Measurements from ENCODE around the gene PTPN1.
"Not testable (repeated sequence)": the region's sequence is repeated elsewhere in the genome, so short reads cannot be mapped to it uniquely, and the experiment has no call there.

PTPN1 gene

GRCh38 chr20:50532221-50532620 is 22.0 kb downstream of the PTPN1 start:
- DNase-seq (ENCODE audit: low read depth), result no peak

DNA sequence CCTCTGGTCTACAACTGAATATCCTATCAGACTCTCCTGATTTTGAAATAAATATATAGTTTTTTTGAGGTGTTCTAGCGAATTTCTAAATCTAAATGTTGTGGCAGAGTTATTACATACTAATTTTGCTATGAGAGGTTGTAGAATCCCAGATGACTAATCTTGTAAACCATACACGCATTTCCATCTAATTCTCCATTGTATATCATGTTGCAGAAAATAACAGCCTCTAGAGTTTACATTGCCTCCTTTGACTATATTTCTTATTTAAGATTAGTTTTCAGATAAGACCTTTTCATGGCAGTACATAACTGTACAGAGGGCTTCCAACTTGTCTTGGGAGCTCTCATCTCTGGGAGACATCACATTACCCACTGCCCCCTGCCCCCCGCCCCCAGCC is 22.9 kb downstream of the PTPN1 start:
- no peak for DNase-seq (ENCODE audit: low read depth)

DNA sequence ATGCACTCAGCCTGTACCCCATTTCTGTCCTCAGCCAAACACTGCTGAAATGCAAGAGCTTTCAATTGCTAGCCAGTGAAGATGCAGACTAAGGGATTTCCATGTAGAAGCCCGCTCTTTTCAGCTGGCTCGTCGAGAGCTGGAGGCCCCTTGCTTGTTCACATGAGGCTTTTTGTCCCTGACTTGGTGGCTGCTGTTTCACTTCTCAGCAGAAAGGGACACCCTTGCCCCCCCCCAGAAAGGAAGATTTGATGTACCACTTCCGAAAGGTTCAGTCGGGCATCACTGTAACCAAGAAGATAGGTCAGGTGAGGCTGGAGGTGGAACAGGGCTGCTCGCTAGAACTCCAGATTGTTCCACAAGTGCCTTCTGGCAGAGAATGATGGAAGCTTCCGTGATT is 23.3 kb downstream of the PTPN1 start:
- no peak for DNase-seq (ENCODE audit: low read depth)

- no peak for DNase-seq (ENCODE audit: low read depth)
Observed at GRCh38 chr20:50534567-50534966, 24.4 kb downstream of the PTPN1 start.

DNA sequence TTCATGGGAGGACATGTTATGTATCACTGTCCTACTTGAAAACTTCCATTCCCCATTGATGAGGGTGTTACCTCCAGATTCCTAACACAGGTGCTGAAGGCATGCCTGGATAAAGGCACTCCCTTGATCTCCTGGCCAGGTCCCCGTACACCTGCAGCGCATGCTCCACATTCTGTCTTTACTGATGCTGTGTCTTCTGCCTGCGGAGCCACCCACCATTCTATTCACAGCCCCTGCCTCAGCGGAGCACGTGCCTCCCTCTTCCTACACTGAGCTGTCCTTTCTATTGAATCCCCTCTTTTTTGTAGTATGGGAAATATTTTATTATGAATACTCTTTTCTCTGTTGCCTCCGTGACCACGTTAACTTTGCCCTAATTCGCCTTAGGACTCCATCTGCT is 25.0 kb downstream of the PTPN1 start:
- DNase-seq (ENCODE audit: low read depth), result no peak

- DNase-seq (ENCODE audit: low read depth), result no peak
Observed at GRCh38 chr20:50536333-50536732, 26.1 kb downstream of the PTPN1 start.

DNA sequence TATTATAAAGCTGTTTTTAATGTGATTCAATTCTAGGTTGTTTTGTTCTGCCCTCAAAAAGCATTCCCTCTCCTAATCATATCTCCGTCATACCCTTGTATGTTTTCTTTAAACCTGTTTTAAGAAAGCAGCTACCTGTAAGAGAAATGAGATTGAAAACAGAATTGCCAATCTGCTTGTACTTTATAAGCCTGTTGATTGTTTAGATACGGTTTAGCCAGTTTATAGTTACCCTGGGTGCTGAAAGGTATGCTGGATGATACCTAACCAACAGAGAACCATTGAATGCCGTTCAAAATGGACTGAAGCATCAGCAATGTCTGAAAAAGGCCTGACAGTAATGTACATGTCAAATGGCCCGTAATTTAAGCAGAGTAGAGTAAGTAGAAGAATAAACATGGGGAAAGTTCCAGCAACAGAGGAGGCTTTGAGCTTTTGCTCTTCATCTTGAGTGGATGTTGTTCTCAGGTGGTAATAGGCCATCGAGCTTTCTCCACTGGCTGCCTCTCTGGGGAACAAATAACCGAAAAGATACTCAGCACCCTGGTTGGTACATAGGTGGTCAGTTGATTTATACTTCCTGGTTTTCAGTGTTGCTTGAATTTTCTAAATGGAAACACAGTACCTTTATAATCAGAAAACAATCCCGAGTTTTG is 27.5 kb downstream of the PTPN1 start:
- DNase-seq (ENCODE audit: low read depth), result no peak

DNA sequence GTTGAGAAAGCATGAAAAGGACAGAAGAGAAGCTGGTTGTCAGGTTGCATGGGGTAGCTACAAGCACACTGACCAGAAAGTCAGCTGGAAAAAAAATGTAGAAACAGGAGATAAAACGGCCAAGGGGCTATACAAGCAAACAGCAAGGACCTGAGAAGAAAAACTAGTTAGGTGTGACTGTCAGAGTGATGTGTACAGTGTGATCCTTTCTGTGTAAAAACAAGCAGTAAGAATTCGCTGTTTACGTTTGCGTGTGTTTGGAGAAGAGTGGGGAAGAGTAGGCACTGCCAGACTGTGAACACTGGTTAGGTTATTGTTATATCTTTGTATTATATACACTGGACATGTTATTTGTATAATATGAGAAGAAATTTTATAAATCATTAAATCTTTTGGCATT is 28.1 kb downstream of the PTPN1 start:
- DNase-seq (ENCODE audit: low read depth), result no peak

GRCh38 chr20:50539798-50540197 is 29.6 kb downstream of the PTPN1 start:
- DNase-seq (ENCODE audit: low read depth), result not testable (repeated sequence)

DNA sequence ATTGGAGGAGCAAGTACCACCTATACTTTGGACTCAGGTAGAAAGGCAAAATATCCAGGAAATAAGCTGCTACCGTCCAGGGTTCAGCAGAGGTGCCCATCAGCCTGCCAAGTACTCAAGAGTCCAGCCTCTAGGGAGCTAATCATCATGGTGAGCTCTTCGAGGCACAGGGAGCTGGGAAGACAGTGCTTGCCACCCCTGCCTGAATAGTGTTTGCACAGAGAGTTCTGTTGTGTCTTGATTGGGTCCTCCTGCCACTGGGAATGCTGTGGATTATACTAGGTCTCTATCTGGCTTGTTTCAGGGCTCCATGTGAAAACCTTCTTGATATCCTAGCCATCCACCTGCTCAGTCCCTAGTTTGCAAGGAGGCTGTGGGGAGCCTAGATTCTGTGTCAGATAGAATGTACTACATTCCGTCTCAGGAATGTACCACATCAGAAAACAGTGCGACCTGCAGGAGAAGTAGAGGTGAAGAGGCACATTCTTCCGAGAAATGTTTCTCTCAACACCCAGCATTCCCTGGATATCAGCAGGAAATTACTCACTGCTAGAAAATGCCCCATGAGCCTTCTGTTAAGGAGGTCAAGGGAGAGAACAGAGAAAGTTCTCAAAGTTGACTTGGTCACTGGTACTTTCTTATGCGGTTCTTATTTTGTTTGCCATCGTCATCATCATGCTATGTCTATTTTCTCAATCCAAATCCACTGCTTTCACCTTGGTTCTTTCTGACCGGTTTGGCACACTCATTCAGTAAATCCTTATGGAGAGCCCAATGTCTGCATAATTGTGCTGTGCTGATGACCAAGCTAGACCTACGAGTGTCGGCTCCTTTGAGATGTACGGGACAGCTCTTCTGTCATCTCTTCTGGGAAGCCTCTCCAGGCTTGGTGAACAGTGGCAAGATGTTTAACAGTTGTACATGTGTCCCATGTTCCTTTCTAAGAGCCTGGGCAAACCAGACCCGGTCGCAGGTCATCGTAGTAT is 30.7 kb downstream of the PTPN1 start:
- no peak for DNase-seq (ENCODE audit: low read depth)

DNA sequence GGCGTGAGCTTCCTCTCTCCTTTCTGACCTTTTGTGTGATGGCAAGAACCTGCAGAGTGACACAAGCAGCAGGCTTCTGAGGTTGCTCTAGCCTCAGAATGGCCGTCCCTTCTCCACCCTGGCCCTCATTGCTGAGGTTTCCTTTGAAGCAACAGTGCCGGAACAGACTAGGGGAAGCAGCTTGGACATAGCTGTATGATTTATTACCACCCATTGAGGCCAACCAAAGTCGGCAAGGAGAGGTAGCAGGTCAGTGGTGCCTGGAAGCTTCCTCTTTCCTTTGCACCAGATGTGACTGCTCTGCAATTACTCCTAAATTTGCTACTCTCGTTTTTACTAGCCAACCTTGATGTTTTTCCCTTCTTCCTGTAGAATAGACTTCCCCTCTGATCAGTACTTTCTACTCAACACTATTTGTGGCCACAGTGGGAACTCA is 31.4 kb downstream of the PTPN1 start:
- DNase-seq (ENCODE audit: low read depth), result no peak

- no peak for DNase-seq (ENCODE audit: low read depth)
Observed at GRCh38 chr20:50543326-50543725, 33.1 kb downstream of the PTPN1 start.

GRCh38 chr20:50545126-50545525 is 34.9 kb downstream of the PTPN1 start:
- DNase-seq (ENCODE audit: low read depth), result no peak

DNA sequence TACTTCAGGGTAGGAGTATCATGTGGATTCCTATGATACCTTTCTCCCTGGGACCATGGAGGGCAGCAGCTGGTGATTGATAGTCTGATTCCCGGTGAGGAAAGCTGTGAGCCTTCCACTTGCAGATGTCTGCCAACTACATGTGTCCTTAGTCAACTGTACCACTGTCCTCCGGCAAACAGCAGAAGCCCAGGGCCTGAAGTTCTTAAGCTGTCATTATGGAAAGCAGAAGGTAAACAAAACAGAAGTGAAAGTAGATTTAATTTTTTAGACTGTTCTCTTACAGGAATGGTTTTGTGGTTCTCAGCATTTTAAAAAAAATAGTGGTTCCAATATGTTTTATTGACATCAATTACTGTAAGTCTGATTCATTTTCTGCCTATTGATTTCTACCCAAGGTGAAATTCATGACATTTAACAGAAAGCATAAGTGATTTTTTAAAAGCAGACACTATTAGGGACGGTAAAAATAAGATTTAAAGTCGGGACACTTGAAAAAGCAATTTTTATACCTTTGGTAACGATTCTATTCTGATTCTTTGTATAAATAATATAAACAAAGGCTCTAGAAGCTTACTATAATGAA is 36.6 kb downstream of the PTPN1 start:
- no peak for DNase-seq (ENCODE audit: low read depth)

DNA sequence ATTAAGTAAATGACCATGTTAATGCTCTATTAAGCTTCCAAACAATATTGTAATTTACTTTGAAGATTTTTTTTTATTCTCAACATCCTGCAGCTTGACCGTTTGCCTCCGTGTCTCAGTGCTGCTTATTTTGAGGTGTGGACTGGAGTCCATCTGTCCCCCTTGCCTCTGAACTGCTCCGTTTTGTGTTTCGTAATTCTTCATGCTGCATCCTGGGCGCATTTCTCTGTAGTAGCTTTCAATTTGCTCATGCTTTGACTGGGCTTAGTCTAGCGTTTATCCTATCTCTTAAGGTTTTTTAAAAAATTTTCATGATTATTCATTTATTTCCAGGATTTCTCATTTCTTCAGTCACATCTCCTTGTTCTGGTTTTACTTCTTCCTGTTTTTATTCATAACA is 37.8 kb downstream of the PTPN1 start:
- DNase-seq (ENCODE audit: low read depth), result no peak

- no peak for DNase-seq (ENCODE audit: low read depth)
Observed at GRCh38 chr20:50548396-50548795, 38.2 kb downstream of the PTPN1 start.

DNA sequence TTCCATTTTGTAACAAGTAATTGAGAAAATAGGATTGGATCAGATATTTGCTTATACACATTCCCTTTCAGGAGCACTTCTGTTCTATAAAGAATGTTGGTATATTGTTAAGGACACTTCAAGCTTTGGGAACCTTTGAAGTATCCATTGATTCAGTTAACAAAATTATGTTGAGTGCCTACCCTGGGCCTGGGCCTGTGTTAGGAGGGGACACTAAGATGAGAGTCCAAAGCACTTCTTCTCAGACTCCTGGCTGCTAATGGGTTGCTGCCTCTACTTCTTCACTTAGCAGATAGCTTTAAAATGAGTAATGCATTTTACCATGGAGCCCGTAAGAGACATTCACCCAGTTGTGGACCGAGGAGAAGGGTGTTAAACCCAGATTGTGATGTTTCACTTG is 40.3 kb downstream of the PTPN1 start:
- no peak for DNase-seq (ENCODE audit: low read depth)

DNA sequence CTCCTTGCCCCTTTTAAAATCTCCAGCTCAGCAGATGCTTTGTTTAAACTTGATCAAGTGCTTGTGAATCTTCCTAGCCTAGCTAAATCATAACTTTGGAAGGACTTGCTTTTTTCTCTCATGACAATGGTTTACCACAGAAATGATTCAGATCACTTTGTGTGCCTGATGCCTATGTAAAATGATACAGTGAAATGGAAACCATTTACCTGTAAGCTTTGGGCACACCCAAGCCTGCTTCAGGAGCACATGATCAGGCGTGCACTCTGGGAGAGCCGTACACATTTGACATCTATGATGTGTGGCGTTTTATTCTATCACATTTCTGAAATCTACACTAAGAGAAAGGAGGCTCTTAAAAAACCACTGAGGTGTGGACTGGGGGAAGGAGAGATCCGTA is 41.1 kb downstream of the PTPN1 start:
- DNase-seq (ENCODE audit: low read depth), result no peak

DNA sequence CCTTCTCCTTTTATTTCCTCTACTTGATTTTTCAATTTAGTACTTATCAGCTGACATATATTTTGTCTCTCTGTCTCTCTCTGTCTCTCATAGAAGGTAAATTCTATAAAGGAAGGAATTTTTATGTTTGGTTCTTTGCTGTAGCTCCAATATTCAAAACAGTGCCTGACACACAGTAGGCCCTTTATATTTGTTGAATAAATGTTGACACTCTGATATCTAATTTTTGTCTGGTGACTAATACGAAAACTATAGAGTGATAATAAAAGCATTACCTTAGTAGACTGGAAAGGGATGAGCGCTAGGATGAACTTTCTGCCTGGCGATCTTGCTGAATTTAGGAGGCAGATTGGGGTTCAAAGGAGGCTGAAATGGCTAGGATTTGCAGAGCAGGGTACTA is 42.8 kb downstream of the PTPN1 start:
- no peak for DNase-seq (ENCODE audit: low read depth)

GRCh38 chr20:50554694-50555579 is 44.8 kb downstream of the PTPN1 start:
- no peak for DNase-seq (ENCODE audit: low read depth)

DNA sequence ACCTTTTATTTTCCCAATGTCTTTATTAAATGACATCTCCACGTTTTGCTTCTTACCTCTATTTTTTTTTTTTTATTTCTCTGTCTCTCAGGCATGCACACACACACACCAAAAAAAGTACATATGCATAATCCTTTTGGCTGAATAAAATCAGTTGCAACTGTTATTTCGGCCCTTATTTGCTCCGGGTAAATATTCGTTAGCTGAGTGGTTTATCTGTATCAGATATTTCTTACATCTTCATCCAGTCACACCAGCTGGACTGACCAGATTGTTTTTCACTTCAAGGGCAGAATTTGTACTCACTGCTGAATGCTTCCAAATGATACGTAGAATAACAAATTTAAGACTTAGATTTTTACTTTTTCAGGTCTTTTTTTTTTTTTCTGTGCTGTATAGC is 45.5 kb downstream of the PTPN1 start:
- DNase-seq (ENCODE audit: low read depth), result no peak

- DNase-seq (ENCODE audit: low read depth), result no peak
Observed at GRCh38 chr20:50557549-50558134, 47.5 kb downstream of the PTPN1 start.

Data from fibroblast of the conjunctiva (primary cell).